ENCODE measurements around the gene C1QTNF8.

- TF ChIP-seq CTCF (conservative IDR thresholded peaks at IDR 0.05 in 1 of 2, IDR thresholded peaks at IDR 0.05 in 1 of 2; ENCODE audit: extremely low read depth in 1 of 2, insufficient read depth in 1 of 2, low read depth in 1 of 2, low read length in 2 of 2) = peak; percentile 59 to 88
- TF ChIP-seq EZH2 (IDR thresholded peaks at IDR 0.05; ENCODE audit: borderline replicate concordance, low read length) = no peak
These were observed 10.0 kb upstream of the C1QTNF8 start for GRCh38 chr16:1105888-1106620.

Data from mammary epithelial cell (primary cell).